ENCODE data around the gene ZC3H14. TPM values are rescaled to one million over a fixed set of nuclear protein-coding genes. Genes with fewer than 3 reads are reported as not detected.
A peak's percentile ranks its signal among the peaks of the same experiment; 100 is the strongest.
"Not testable (repeated sequence)": the region's sequence is repeated elsewhere in the genome, so short reads cannot be mapped to it uniquely, and the experiment has no call there.

Gene ZC3H14
- total RNA-seq, result 10 to 100 TPM; 44.1 to 51.2 (median 46.7) TPM

DNA sequence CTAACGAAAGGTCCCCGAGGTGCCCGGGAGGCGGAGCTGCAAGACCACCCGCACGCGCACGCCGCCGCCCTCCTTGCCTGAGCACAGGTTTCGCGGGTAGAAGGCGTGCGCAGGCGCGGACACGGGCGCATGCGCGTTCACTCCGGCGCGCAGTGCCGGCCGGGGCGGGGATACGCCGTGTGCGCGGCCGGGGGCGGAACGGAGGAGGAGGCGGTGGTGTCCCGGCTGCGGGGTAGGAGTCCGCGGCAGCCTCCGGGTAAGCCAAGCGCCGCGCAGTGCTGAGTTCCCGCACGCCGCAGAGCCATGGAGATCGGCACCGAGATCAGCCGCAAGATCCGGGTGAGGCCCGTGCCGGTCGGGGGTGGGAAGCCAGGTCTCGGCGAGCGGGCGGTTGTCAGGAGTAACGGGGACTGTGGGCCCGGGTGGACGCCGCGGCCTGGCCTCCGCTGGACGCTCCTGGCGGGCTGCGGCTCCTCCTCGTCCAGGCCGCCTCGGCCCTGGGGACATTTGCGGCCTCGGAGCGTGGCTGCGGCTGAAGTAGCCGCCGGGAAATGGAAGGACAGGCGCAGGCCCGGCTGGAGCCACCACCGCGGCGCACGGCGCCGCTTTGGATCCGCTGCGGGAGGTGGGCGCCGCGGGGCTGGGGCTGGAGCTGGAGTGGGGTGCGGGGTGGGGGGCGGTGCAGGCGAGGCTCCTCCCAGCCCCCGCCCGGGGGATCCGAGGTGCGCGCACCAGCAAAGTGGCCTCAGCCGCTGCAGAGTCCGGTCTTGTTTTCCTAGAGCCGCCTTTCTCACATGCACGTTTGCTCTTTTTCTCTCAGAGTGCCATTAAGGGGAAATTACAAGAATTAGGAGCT lies at the start of gene ZC3H14:
Gene ZC3H14 (plus strand): TSS at position 207 of the 856 bp plus-strand sequence. CDS start 97 bp downstream, at position 304.
- Mint-ChIP-seq H3K27me3 (ENCODE audit: low read depth) (peaks cover 7% of the 10 kb centered on the region), H3K9me3 (no peaks in the 10 kb centered on the region), H3K4me1 (ENCODE audit: low read depth) (peaks cover 27% of the 10 kb centered on the region), H3K36me3 (ENCODE audit: insufficient read depth) (peaks cover 4% of the 10 kb centered on the region), H3K4me3 (peak within 1 kb of the TSS; percentile 91)
- DNase-seq (peak; percentile 83), ATAC-seq (peak; percentile 96)

DNA sequence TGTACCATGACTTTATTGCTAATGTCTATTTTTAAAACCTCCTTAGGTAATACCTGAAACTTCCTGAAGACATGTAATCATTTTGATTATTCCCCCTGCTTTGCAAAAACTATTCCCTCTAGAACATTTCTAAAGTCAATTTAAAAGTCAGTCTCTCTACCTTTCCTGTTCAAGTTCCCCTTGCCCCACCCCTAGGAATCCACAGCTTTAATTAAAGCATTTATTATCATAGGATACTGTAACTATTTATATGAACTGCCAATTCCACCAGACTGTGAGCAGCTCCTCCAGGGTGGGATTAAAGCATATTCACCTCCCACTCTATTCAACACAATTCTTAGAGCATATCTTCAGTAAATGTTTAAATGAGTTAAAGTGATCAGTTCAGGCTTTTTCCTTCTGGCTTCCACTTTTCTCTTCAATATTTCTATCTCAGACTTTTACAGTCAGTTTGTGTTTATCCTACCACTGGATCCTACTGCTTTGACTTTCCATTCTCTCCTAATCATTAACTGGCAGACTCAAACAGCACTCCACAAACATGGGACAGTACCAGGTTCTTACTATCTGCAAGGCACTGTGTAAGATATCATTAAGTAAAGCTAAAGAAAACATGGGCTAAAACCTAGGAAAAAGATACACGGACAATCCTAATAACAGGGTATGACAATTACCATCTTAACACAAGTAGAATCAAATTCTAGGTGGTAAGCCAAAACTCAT lies 47.2 kb upstream of the ZC3H14 start:
- Mint-ChIP-seq H3K36me3 (ENCODE audit: insufficient read depth) (no peaks in the 10 kb centered on the region), H3K4me3 (no peak overlapping the region), H3K9me3 (no peaks in the 10 kb centered on the region), H3K4me1 (ENCODE audit: low read depth) (no peaks in the 10 kb centered on the region), H3K27me3 (ENCODE audit: low read depth) (peaks cover 19% of the 10 kb centered on the region)
- DNase-seq, result no peak
- no peak for ATAC-seq

DNA sequence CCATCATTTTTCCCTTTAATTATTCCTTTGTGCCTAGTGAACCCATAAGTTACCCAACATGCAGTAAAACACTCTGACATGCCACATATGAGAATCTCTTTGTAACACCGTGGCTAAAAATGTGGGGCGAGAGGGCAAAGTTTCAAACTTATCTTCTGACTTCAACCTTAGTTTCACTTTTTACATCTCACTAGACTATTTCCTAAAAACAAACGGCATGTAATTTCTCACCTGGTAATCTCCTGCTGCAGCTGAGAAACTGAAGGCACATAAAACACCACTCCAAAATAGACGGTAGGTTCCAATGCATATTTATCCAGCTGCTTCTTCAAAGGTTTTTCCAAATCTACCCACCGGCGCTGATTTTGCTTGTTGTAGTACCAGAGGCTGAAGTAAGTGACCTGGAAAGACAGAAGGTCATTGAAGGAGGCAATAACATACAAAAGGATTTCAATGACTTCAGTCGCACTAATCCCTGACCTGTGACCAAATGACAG lies 45.9 kb upstream of the ZC3H14 start:
- H3K4me3 Mint-ChIP-seq, result no peak overlapping the region
- ATAC-seq (no peak), DNase-seq (no peak)
- no peaks in the 10 kb centered on the region for H3K36me3 Mint-ChIP-seq (ENCODE audit: insufficient read depth)
- H3K27me3 Mint-ChIP-seq (ENCODE audit: low read depth), result peaks cover 18% of the 10 kb centered on the region
- H3K4me1 Mint-ChIP-seq (ENCODE audit: low read depth), result no peaks in the 10 kb centered on the region
- H3K9me3 Mint-ChIP-seq, result no peaks in the 10 kb centered on the region

- Mint-ChIP-seq H3K4me3 (no peak overlapping the region), H3K36me3 (ENCODE audit: insufficient read depth) (no peaks in the 10 kb centered on the region), H3K27me3 (ENCODE audit: low read depth) (peaks cover 17% of the 10 kb centered on the region), H3K4me1 (ENCODE audit: low read depth) (no peaks in the 10 kb centered on the region), H3K9me3 (no peaks in the 10 kb centered on the region)
- ATAC-seq, result no peak
- DNase-seq, result no peak
Observed at GRCh38 chr14:88518592-88519512, 44.0 kb upstream of the ZC3H14 start.

DNA sequence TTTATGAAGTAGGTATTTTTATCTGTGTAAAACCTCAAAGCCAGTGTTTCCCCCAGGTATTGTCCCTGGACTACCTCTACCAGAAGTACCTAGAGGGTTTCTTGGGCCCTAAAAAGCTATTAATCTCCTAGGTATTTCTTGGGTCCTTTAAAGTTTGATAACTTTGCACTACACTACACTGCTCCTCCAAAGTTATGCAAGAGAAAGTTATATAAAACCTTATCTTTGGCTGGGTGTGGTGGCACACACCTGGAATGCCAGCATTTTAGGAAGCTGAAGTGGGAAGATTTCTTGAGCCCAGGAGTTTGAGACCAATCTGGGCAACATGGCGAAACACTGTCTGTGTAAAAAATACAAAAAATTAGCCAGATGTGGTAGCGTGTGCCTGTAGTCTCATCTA lies 42.9 kb upstream of the ZC3H14 start:
- no peak for ATAC-seq
- H3K9me3 Mint-ChIP-seq, result no peaks in the 10 kb centered on the region
- no peaks in the 10 kb centered on the region for H3K4me1 Mint-ChIP-seq (ENCODE audit: low read depth)
- H3K36me3 Mint-ChIP-seq (ENCODE audit: insufficient read depth), result no peaks in the 10 kb centered on the region
- H3K27me3 Mint-ChIP-seq (ENCODE audit: low read depth), result peaks cover 17% of the 10 kb centered on the region
- H3K4me3 Mint-ChIP-seq, result no peak overlapping the region
- DNase-seq, result no peak

DNA sequence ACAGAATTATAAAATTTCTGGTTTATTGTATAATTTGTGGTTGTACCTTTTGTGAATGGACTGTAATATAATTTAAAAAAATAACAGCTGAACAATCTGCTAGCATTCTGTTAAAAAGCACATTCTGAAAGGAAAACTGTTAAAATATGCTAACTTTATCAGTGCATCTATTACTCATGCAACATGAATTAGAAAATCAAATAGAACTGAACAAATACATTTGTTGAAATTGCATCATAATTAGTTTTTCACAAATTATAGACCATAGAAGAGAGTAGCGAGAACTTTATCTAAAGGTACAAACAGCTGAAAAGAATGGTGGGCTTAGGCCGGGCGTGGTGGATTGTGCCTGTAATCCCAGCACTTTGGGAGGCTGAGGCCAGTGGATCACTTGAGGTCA lies 41.0 kb upstream of the ZC3H14 start:
- H3K9me3 Mint-ChIP-seq, result no peaks in the 10 kb centered on the region
- H3K4me3 Mint-ChIP-seq, result no peak overlapping the region
- H3K27me3 Mint-ChIP-seq (ENCODE audit: low read depth), result peaks cover 16% of the 10 kb centered on the region
- ATAC-seq, result no peak
- no peaks in the 10 kb centered on the region for H3K4me1 Mint-ChIP-seq (ENCODE audit: low read depth)
- H3K36me3 Mint-ChIP-seq (ENCODE audit: insufficient read depth), result no peaks in the 10 kb centered on the region
- DNase-seq, result no peak

DNA sequence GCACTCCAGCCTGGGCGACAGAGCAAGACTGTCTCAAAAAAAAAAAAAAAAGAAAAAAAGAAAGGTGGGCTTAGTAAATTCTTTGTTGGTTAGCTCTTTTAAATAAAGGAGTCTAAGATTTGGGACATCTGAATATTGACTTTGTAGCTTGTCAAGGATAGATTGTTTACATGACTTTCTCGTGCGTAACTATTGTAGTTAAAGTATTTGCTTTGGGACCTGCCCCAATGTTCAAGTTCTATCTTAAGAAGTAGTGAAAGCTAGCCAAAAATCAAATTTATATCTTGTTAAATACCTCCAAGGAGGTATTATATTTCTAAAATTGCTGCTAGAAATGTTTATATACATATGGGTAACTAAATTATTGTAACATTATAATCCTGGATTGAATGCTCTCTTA lies 40.4 kb upstream of the ZC3H14 start:
- Mint-ChIP-seq H3K36me3 (ENCODE audit: insufficient read depth) (no peaks in the 10 kb centered on the region), H3K4me3 (no peak overlapping the region), H3K27me3 (ENCODE audit: low read depth) (peaks cover 17% of the 10 kb centered on the region), H3K4me1 (ENCODE audit: low read depth) (no peaks in the 10 kb centered on the region), H3K9me3 (no peaks in the 10 kb centered on the region)
- ATAC-seq, result no peak
- DNase-seq, result no peak

GRCh38 chr14:88529889-88530288 lies 32.9 kb upstream of the ZC3H14 start:
- H3K36me3 Mint-ChIP-seq (ENCODE audit: insufficient read depth); ATAC-seq; H3K4me1 Mint-ChIP-seq (ENCODE audit: low read depth); H3K4me3 Mint-ChIP-seq; DNase-seq: not testable (repeated sequence)
- Mint-ChIP-seq H3K27me3 (ENCODE audit: low read depth) (peaks cover 31% of the 10 kb centered on the region), H3K9me3 (peaks cover 21% of the 10 kb centered on the region)

DNA sequence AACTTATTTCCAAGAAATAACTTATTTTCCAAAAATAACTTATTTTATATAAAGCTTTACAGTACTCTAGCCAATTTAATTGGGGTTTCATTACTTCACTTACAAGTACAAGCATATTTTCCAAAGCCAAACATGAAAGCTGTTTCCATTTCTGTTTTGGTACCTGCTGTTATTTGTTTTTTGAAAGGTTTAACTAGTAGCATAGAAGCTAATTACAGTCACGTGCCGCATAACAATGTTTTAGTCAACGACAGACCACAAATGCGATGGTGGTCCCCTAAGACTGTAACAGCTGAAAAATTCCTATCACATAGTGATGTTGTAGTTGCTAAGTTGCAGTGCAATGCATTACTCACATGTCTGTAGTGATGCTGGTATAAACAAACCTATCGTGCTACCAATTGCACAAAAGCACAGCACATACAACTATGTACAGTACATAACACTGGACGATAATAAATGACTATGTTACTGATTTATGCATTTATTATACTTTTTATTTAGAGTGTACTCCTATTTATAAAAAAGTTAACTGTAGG lies 29.7 kb upstream of the ZC3H14 start:
- Mint-ChIP-seq H3K36me3 (ENCODE audit: insufficient read depth) (peaks cover 5% of the 10 kb centered on the region), H3K27me3 (ENCODE audit: low read depth) (peaks cover 19% of the 10 kb centered on the region), H3K4me3 (no peak overlapping the region), H3K9me3 (peaks cover 18% of the 10 kb centered on the region), H3K4me1 (ENCODE audit: low read depth) (no peaks in the 10 kb centered on the region)
- ATAC-seq, result no peak
- DNase-seq, result no peak

- ATAC-seq (no peak), DNase-seq (no peak)
- Mint-ChIP-seq H3K9me3 (peaks cover 6% of the 10 kb centered on the region), H3K27me3 (ENCODE audit: low read depth) (peaks cover 7% of the 10 kb centered on the region), H3K4me3 (no peak overlapping the region), H3K4me1 (ENCODE audit: low read depth) (no peaks in the 10 kb centered on the region), H3K36me3 (ENCODE audit: insufficient read depth) (peaks cover 3% of the 10 kb centered on the region)
Observed at GRCh38 chr14:88535149-88535548, 27.7 kb upstream of the ZC3H14 start.

- no peaks in the 10 kb centered on the region for H3K9me3 Mint-ChIP-seq
- H3K36me3 Mint-ChIP-seq (ENCODE audit: insufficient read depth), result no peaks in the 10 kb centered on the region
Observed at GRCh38 chr14:88535813-88536212, 27.0 kb upstream of the ZC3H14 start.

DNA sequence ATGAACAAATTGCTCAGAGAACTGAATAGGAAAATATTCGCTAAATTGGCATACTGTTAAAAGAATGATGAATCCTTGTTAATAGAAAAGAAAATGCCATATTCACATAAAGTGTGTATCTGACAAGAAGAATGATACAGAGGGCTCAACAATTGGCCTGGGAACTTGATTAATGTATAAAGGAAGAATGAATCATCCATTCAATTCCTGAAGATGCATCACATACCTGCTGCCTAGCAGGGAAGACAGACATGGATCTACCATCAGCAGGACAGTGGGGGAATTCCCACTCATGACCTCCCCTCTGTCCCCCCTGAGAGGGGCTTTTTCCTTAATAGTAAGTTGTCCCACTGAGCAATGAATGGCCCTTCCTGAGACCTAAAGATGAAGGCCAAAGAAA lies 21.5 kb upstream of the ZC3H14 start:
- Mint-ChIP-seq H3K4me1 (ENCODE audit: low read depth) (no peaks in the 10 kb centered on the region), H3K36me3 (ENCODE audit: insufficient read depth) (no peaks in the 10 kb centered on the region), H3K27me3 (ENCODE audit: low read depth) (peaks cover 2% of the 10 kb centered on the region), H3K9me3 (no peaks in the 10 kb centered on the region), H3K4me3 (no peak overlapping the region)
- ATAC-seq, result no peak
- no peak for DNase-seq

More at GRCh38 chr14:88535813-88536212, 27.0 kb upstream of the ZC3H14 start:
- peaks cover 2% of the 10 kb centered on the region for H3K27me3 Mint-ChIP-seq (ENCODE audit: low read depth)
- H3K4me3 Mint-ChIP-seq, result no peak overlapping the region
- H3K4me1 Mint-ChIP-seq (ENCODE audit: low read depth), result no peaks in the 10 kb centered on the region
- DNase-seq, result no peak
- no peak for ATAC-seq

DNA sequence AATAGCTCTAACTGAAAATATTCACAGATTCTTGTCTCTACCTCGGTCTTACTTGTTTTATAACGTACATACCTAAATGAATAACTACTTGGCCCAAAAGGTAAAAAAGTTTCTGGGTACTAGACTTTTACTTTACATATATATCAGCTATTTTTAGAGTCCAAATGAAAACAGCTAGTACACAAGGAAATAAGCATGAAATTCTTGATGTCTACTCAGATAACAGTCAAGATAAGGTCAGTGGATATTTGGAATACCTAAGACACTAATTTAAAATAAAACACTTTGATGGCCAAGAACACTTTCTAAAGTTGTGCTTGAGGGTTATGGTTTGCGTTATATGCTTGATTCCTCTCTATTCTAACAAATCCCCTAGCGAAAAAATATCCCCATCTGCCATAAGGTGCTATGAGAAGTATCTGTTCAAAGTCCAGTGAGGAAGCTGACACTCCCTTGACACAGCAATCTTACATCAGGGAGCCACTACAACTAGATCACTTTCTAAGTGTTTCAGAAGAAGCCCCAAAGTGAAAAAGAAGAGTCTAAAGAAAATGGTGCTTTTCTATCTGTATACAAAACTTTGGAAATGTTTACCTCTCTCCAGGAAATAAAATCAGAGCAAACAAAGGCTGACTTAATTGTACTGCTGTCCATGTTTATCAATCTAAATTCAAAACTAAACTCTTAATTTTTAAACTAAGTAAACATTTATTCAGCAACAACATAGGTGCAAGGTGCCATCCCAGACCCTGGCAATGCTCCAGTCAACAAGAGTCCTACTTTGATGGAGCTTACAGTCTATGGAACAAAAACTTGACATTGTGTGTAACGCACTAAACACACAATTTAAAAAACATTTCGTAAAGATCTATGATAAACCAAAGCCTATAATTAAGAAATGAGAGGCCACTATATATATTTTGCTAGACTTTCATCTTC lies 19.7 kb upstream of the ZC3H14 start:
- Mint-ChIP-seq H3K4me1 (ENCODE audit: low read depth) (no peaks in the 10 kb centered on the region), H3K9me3 (no peaks in the 10 kb centered on the region), H3K4me3 (no peak overlapping the region), H3K36me3 (ENCODE audit: insufficient read depth) (no peaks in the 10 kb centered on the region), H3K27me3 (ENCODE audit: low read depth) (no peaks in the 10 kb centered on the region)
- DNase-seq (no peak), ATAC-seq (no peak)
